H9 (cell line): ENCODE data around the gene RCN2. TPM values are rescaled to one million over a fixed set of nuclear protein-coding genes. Genes with fewer than 3 reads are reported as not detected.
A peak's percentile ranks its signal among the peaks of the same experiment; 100 is the strongest.

ENCODE experiments used
- DNase-seq: peaks from one replicate; pipeline ENCODE4 v3.0.0-alpha.2; 2017
- H2AFZ ChIP-seq: one replicate; pipeline ENCODE4 v1.6.1; 2013; ENCODE audit warnings: mild to moderate bottlenecking, low read length, control low read depth, moderate library complexity
- H2AK5ac ChIP-seq: 2 replicates; pipeline ENCODE4 v1.6.1; 2013; ENCODE audit warnings: low read length, control low read depth, mixed read lengths; ENCODE audit not compliant: insufficient read length
- H2BK120ac ChIP-seq: one replicate; pipeline ENCODE4 v1.6.1; 2013; ENCODE audit warnings: low read depth, mild to moderate bottlenecking, low read length, control low read depth, inconsistent platforms; ENCODE audit not compliant: poor library complexity, severe bottlenecking
- H2BK12ac ChIP-seq: 2 replicates; pipeline ENCODE4 v1.6.1; 2013; ENCODE audit warnings: low read length, control low read depth, mixed read lengths, low read depth; ENCODE audit not compliant: insufficient read length
- H2BK15ac ChIP-seq: 2 replicates; pipeline ENCODE4 v1.6.1; 2013; ENCODE audit warnings: low read depth, low read length, control low read depth
- H2BK20ac ChIP-seq: one replicate; pipeline ENCODE4 v1.6.1; 2013; ENCODE audit warnings: low read depth, mild to moderate bottlenecking, low read length, control low read depth, inconsistent platforms; ENCODE audit not compliant: poor library complexity, severe bottlenecking
- H2BK5ac ChIP-seq: 2 replicates; pipeline ENCODE4 v1.6.1; 2013; ENCODE audit warnings: low read length, control low read depth, mixed read lengths; ENCODE audit not compliant: insufficient read length
- H3K14ac ChIP-seq: 2 replicates; pipeline ENCODE4 v1.6.1; 2013; ENCODE audit warnings: low read length, control low read depth; ENCODE audit not compliant: insufficient read depth
- H3K18ac ChIP-seq: 2 replicates; pipeline ENCODE4 v1.6.1; 2013; ENCODE audit warnings: low read depth, mild to moderate bottlenecking, mixed read lengths, low read length, control low read depth; ENCODE audit not compliant: insufficient read length
- H3K23ac ChIP-seq: 2 replicates; pipeline ENCODE4 v1.6.1; 2013; ENCODE audit warnings: low read length, control low read depth, mixed read lengths, low read depth; ENCODE audit not compliant: insufficient read length
- H3K23me2 ChIP-seq: 2 replicates; pipeline ENCODE4 v1.6.1; 2013; ENCODE audit warnings: low read depth, mild to moderate bottlenecking, mixed read lengths, low read length, control low read depth; ENCODE audit not compliant: insufficient read length, poor library complexity, severe bottlenecking
- H3K27ac ChIP-seq: 2 replicates; pipeline ENCODE4 v1.5.1; 2013; ENCODE audit warnings: low read length, control low read depth, mixed read lengths, low read depth; ENCODE audit not compliant: insufficient read length
- H3K27me3 ChIP-seq: 2 replicates; pipeline ENCODE4 v1.6.1; 2013; ENCODE audit warnings: low read length, control low read depth, inconsistent platforms; ENCODE audit not compliant: insufficient read depth
- H3K4ac ChIP-seq: 2 replicates; pipeline ENCODE4 v1.6.1; 2013; ENCODE audit warnings: low read depth, mild to moderate bottlenecking, control low read depth, inconsistent platforms, low read length, moderate library complexity
- H3K4me1 ChIP-seq: 2 replicates; pipeline ENCODE4 v1.6.1; 2013; ENCODE audit warnings: low read length, control low read depth, inconsistent platforms; ENCODE audit not compliant: insufficient read depth
- H3K4me2 ChIP-seq: 2 replicates; pipeline ENCODE4 v1.6.1; 2013; ENCODE audit warnings: low read length, control low read depth, mixed read lengths; ENCODE audit not compliant: insufficient read length, insufficient read depth
- H3K56ac ChIP-seq: 2 replicates; pipeline ENCODE4 v1.6.1; 2013; ENCODE audit warnings: low read depth, mild to moderate bottlenecking, mixed read lengths, low read length, control low read depth; ENCODE audit not compliant: insufficient read length
- H3K79me1 ChIP-seq: 2 replicates; pipeline ENCODE4 v1.6.1; 2013; ENCODE audit warnings: low read depth, mild to moderate bottlenecking, moderate library complexity, low read length, control low read depth, inconsistent platforms; ENCODE audit not compliant: insufficient read depth, poor library complexity, severe bottlenecking
- H3K79me2 ChIP-seq: 2 replicates; pipeline ENCODE4 v1.6.1; 2013; ENCODE audit warnings: low read length, control low read depth, inconsistent platforms; ENCODE audit not compliant: insufficient read depth
- H3K9ac ChIP-seq: 2 replicates; pipeline ENCODE4 v1.6.1; 2013; ENCODE audit warnings: low read length, control low read depth, mixed read lengths; ENCODE audit not compliant: insufficient read length; ENCODE audit errors: extremely low read depth
- H3K9me3 ChIP-seq: one replicate; pipeline ENCODE4 v1.6.1; 2013; ENCODE audit warnings: low read depth, low read length, inconsistent platforms; ENCODE audit not compliant: control insufficient read depth
- H3T11ph ChIP-seq: one replicate; pipeline ENCODE4 v1.6.1; 2013; ENCODE audit warnings: mild to moderate bottlenecking, low read length, control low read depth, inconsistent platforms
- H4K20me1 ChIP-seq: one replicate; pipeline ENCODE4 v1.6.1; 2013; ENCODE audit not compliant: control insufficient read depth, insufficient read length, insufficient read depth
- H4K5ac ChIP-seq: 2 replicates; pipeline ENCODE4 v1.6.1; 2013; ENCODE audit warnings: low read depth, mild to moderate bottlenecking, mixed read lengths, low read length, control low read depth; ENCODE audit not compliant: insufficient read length
- H4K8ac ChIP-seq: replicated peaks from 2 replicates; pipeline ENCODE4 v1.6.1; 2013; ENCODE audit warnings: low read length, control low read depth, mixed read lengths, low read depth; ENCODE audit not compliant: insufficient read length
- H4K91ac ChIP-seq: 2 replicates; pipeline ENCODE4 v1.6.1; 2013; ENCODE audit warnings: low read depth, mild to moderate bottlenecking, moderate library complexity, mixed read lengths, low read length, control low read depth; ENCODE audit not compliant: insufficient read length
- H3K27ac Mint-ChIP-seq, 3 experiments: 2 replicates in 2 of 3; 3 replicates in 1 of 3; pipeline ENCODE4 v1.8.0; 2020 to 2021; ENCODE audit warnings: mixed read lengths in 3 of 3, mild to moderate bottlenecking in 1 of 3, moderate library complexity in 1 of 3
- H3K27me3 Mint-ChIP-seq: 2 replicates; pipeline ENCODE4 v1.8.0; 2021; ENCODE audit warnings: low read depth, mild to moderate bottlenecking, moderate library complexity, mixed read lengths
- H3K36me3 Mint-ChIP-seq, 3 experiments: 2 replicates in 2 of 3; 3 replicates in 1 of 3; pipeline ENCODE4 v1.8.0; 2020 to 2021; ENCODE audit warnings: low read depth in 3 of 3, mixed read lengths in 3 of 3; ENCODE audit not compliant: insufficient read depth in 1 of 3
- H3K4me1 Mint-ChIP-seq, 2 experiments: 2 replicates each; pipeline ENCODE4 v1.8.0; 2020; ENCODE audit warnings: mixed read lengths in 2 of 2
- H3K4me3 Mint-ChIP-seq, 2 experiments: 2 replicates in 1 of 2; 3 replicates in 1 of 2; pipeline ENCODE4 v1.8.0; 2020 to 2021; ENCODE audit warnings: mild to moderate bottlenecking in 2 of 2, mixed read lengths in 2 of 2, moderate library complexity in 1 of 2
- H3K9me3 Mint-ChIP-seq, 2 experiments: 2 replicates in 1 of 2; 3 replicates in 1 of 2; pipeline ENCODE4 v1.8.0; 2020; ENCODE audit warnings: mild to moderate bottlenecking in 2 of 2, mixed read lengths in 2 of 2, moderate library complexity in 1 of 2
- WGBS: extraction: QIAGEN DNeasy Blood & Tissue Kit; methylation state at CpG from one replicate; pipeline ENCODE4 v1.1.7; 2013; ENCODE audit warnings: missing lambda C conversion rate, low lambda C conversion rate, mixed read lengths; ENCODE audit not compliant: insufficient read length; ENCODE audit errors: extremely low coverage; 5-methylcytosine and 5-hydroxymethylcytosine counted together
- total RNA-seq: library from RNA; stranded (reverse); gene quantifications from 2 replicates; pipeline ENCODE4 v1.2.1, GENCODE V29; 2021
- TF ChIP-seq, protein P1 (sequence below): fragments of 200-600 bp; sonication (generic); conservative IDR thresholded peaks from 3 replicates; pipeline ENCODE4 v1.8.0; 2021; ENCODE audit warnings: antibody characterized with exemption, mild to moderate bottlenecking

RCN2 gene
- total RNA-seq, 1 experiment from 2014 or later, result 139 TPM

DNA sequence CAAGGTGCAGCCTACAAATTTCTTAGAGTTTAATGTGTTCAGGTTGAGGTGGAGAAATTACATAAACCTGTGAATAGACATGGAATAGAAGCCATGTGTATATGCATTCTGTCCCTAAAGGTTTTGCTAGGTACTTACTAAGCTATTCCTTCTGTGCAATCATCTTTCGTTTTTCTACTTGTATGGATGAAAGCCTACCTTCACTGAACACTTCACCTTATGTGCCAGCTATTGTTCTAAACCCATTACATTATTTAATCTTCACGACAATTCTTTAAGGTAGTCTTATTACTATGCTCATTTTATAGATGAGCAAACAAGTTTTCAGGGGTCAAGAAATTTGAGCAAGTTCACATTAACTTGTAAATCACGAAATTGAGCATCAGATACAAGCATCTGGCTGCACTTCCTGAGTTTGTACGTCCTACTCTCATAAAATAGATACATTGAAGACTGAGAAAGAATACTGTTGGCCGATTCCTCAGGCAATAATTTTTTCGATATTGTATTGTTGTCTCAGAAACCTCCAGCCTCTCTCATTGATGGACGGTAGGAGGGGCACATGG lies 635 bp upstream of the RCN2 start:
- Histone ChIP-seq H3K9ac (peak overlapping the region; percentile 87), H3K4ac (no peak overlapping the region), H3K27ac (no peak overlapping the region), H3K4me1 (no peaks in the 10 kb centered on the region), H2AFZ (peak overlapping the region; percentile 26), H2BK120ac (no peak overlapping the region), H3K23ac (no peak overlapping the region), H2BK5ac (no peak overlapping the region), H4K5ac (no peak overlapping the region), H3K27me3 (no peaks in the 10 kb centered on the region), H2BK12ac (no peak overlapping the region), H4K20me1 (no peaks in the 10 kb centered on the region), H2AK5ac (no peak overlapping the region), H3K14ac (peak overlapping the region; percentile 44; the same call in 1 of the 2 replicates), H4K8ac (no peak overlapping the region), H2BK20ac (no peak overlapping the region), H3K56ac (no peak overlapping the region), H3T11ph (no peak overlapping the region), H3K9me3 (no peaks in the 10 kb centered on the region), H4K91ac (no peak overlapping the region), H3K79me1 (no peaks in the 10 kb centered on the region), H3K4me2 (peak overlapping the region; percentile 60), H2BK15ac (no peak overlapping the region), H3K18ac (peak overlapping the region; percentile 85), H3K23me2 (no peaks in the 10 kb centered on the region), H3K79me2 (peaks cover 6% of the 10 kb centered on the region; the same call in 1 of the 2 replicates)
- DNase-seq, result no peak
- peaks cover 13 to 31% (median 29%) of the 10 kb centered on the region in 3 experiments for H3K36me3 Mint-ChIP-seq
- H3K4me3 Mint-ChIP-seq, result peak overlapping the region; percentile 86 to 96
- H3K27me3 Mint-ChIP-seq, result no peaks in the 10 kb centered on the region
- no peaks in the 10 kb centered on the region; a peak in 1 of 5 replicates for H3K9me3 Mint-ChIP-seq
- TF ChIP-seq, protein P1, sequence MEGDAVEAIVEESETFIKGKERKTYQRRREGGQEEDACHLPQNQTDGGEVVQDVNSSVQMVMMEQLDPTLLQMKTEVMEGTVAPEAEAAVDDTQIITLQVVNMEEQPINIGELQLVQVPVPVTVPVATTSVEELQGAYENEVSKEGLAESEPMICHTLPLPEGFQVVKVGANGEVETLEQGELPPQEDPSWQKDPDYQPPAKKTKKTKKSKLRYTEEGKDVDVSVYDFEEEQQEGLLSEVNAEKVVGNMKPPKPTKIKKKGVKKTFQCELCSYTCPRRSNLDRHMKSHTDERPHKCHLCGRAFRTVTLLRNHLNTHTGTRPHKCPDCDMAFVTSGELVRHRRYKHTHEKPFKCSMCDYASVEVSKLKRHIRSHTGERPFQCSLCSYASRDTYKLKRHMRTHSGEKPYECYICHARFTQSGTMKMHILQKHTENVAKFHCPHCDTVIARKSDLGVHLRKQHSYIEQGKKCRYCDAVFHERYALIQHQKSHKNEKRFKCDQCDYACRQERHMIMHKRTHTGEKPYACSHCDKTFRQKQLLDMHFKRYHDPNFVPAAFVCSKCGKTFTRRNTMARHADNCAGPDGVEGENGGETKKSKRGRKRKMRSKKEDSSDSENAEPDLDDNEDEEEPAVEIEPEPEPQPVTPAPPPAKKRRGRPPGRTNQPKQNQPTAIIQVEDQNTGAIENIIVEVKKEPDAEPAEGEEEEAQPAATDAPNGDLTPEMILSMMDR, result no peak
- H3K4me1 Mint-ChIP-seq, result peaks cover 26 to 32% of the 10 kb centered on the region in 2 experiments
- WGBS, result no CpG with 5 or more reads among the region's 7 CpGs
- H3K27ac Mint-ChIP-seq, result peak overlapping the region; percentile 76 to 95 (median 82); a peak in 5 of 7 replicates
